ENCODE data around the gene NHLRC1. TPM values are rescaled to one million over a fixed set of nuclear protein-coding genes. Genes with fewer than 3 reads are reported as not detected.

Gene NHLRC1
- polyA plus RNA-seq, 1 donor from 2014 or later: 0.32 TPM

- no peak overlapping the region for H3K9ac ChIP-seq (ENCODE audit: low read length)
- H2AFZ ChIP-seq (ENCODE audit: low read depth, low read length): no peak overlapping the region
- no peaks in the 10 kb centered on the region for H4K20me1 ChIP-seq (ENCODE audit: insufficient read depth)
- H3F3A ChIP-seq (ENCODE audit: insufficient read depth, low read length, poor library complexity, severe bottlenecking): no peaks in the 10 kb centered on the region
- no peak overlapping the region for H3K4me3 ChIP-seq (ENCODE audit: low read length)
- H3K9me2 ChIP-seq (ENCODE audit: insufficient read depth, low read length): no peaks in the 10 kb centered on the region
- H3K27ac ChIP-seq (ENCODE audit: low read length): no peak overlapping the region
- no peaks in the 10 kb centered on the region for H3K27me3 ChIP-seq (ENCODE audit: insufficient read depth, low read depth, low read length)
- TF ChIP-seq POLR2AphosphoS5 (IDR thresholded peaks at IDR 0.05) (no peak), MXI1 (conservative IDR thresholded peaks at IDR 0.05; ENCODE audit: poor library complexity, severe bottlenecking) (no peak), REST (IDR thresholded peaks at IDR 0.05; ENCODE audit: borderline replicate concordance) (no peak), EP300 (conservative IDR thresholded peaks at IDR 0.05; ENCODE audit: poor library complexity, severe bottlenecking) (no peak), SMC3 (conservative IDR thresholded peaks at IDR 0.05; ENCODE audit: poor library complexity) (no peak), RAD21 (conservative IDR thresholded peaks at IDR 0.05) (no peak), CTCF (IDR thresholded peaks at IDR 0.05; ENCODE audit: poor library complexity, severe bottlenecking) (no peak), EZH2 (IDR thresholded peaks at IDR 0.05; ENCODE audit: borderline replicate concordance, insufficient read depth, low read length, poor library complexity, severe bottlenecking) (no peak), TAF1 (IDR thresholded peaks at IDR 0.05; ENCODE audit: low read depth) (no peak)
- no peaks in the 10 kb centered on the region for H3K36me3 ChIP-seq (ENCODE audit: insufficient read depth, low read length)
- H3K9me3 ChIP-seq (ENCODE audit: low read length): no peaks in the 10 kb centered on the region
- H3K79me2 ChIP-seq (replicated peaks; ENCODE audit: insufficient read depth, low read length): no peaks in the 10 kb centered on the region
- H3K4me2 ChIP-seq (ENCODE audit: low read length): no peak overlapping the region
Measured at GRCh38 chr6:18135171-18135570, 12.7 kb upstream of the NHLRC1 start.

GRCh38 chr6:18132346-18132745 is 9.9 kb upstream of the NHLRC1 start:
- H3K9ac ChIP-seq (ENCODE audit: low read length): no peak overlapping the region
- H2AFZ ChIP-seq (ENCODE audit: low read depth, low read length): no peak overlapping the region
- H3K9me2 ChIP-seq (ENCODE audit: insufficient read depth, low read length): no peaks in the 10 kb centered on the region
- H3K36me3 ChIP-seq (ENCODE audit: insufficient read depth, low read length): no peaks in the 10 kb centered on the region
- H3K4me3 ChIP-seq (ENCODE audit: low read length): no peak overlapping the region
- H4K20me1 ChIP-seq (ENCODE audit: insufficient read depth): no peaks in the 10 kb centered on the region
- H3F3A ChIP-seq (ENCODE audit: insufficient read depth, low read length, poor library complexity, severe bottlenecking): no peaks in the 10 kb centered on the region
- no peak overlapping the region for H3K4me2 ChIP-seq (ENCODE audit: low read length)
- H3K27ac ChIP-seq (ENCODE audit: low read length): no peak overlapping the region
- no peaks in the 10 kb centered on the region for H3K27me3 ChIP-seq (ENCODE audit: insufficient read depth, low read depth, low read length)
- H3K79me2 ChIP-seq (replicated peaks; ENCODE audit: insufficient read depth, low read length): no peaks in the 10 kb centered on the region
- no peak for TF ChIP-seq POLR2AphosphoS5 (IDR thresholded peaks at IDR 0.05)
- H3K9me3 ChIP-seq (ENCODE audit: low read length): no peaks in the 10 kb centered on the region

- H3K36me3 ChIP-seq (ENCODE audit: insufficient read depth, low read length): no peaks in the 10 kb centered on the region
- H2AFZ ChIP-seq (ENCODE audit: low read depth, low read length): no peak overlapping the region
- H3K4me2 ChIP-seq (ENCODE audit: low read length): no peak overlapping the region
Measured at GRCh38 chr6:18126121-18126520, 3.6 kb upstream of the NHLRC1 start.

More at GRCh38 chr6:18126121-18126520, 3.6 kb upstream of the NHLRC1 start:
- H3K9me3 ChIP-seq (ENCODE audit: low read length): no peaks in the 10 kb centered on the region
- H3K27ac ChIP-seq (ENCODE audit: low read length): no peak overlapping the region
- H3K79me2 ChIP-seq (replicated peaks; ENCODE audit: insufficient read depth, low read length): no peaks in the 10 kb centered on the region
- no peak for TF ChIP-seq TAF1 (IDR thresholded peaks at IDR 0.05; ENCODE audit: low read depth)
- TF ChIP-seq RAD21 (conservative IDR thresholded peaks at IDR 0.05): no peak
- no peak for TF ChIP-seq CTCF (IDR thresholded peaks at IDR 0.05; ENCODE audit: poor library complexity, severe bottlenecking)
- no peak for TF ChIP-seq SMC3 (conservative IDR thresholded peaks at IDR 0.05; ENCODE audit: poor library complexity)
- no peak for TF ChIP-seq EZH2 (IDR thresholded peaks at IDR 0.05; ENCODE audit: borderline replicate concordance, insufficient read depth, low read length, poor library complexity, severe bottlenecking)
- TF ChIP-seq MXI1 (conservative IDR thresholded peaks at IDR 0.05; ENCODE audit: poor library complexity, severe bottlenecking): no peak
- no peak for TF ChIP-seq REST (IDR thresholded peaks at IDR 0.05; ENCODE audit: borderline replicate concordance)
- no peak for TF ChIP-seq POLR2AphosphoS5 (IDR thresholded peaks at IDR 0.05)
- TF ChIP-seq EP300 (conservative IDR thresholded peaks at IDR 0.05; ENCODE audit: poor library complexity, severe bottlenecking): no peak
- H3K27me3 ChIP-seq (ENCODE audit: insufficient read depth, low read depth, low read length): no peaks in the 10 kb centered on the region
- H3F3A ChIP-seq (ENCODE audit: insufficient read depth, low read length, poor library complexity, severe bottlenecking): no peaks in the 10 kb centered on the region
- H3K9me2 ChIP-seq (ENCODE audit: insufficient read depth, low read length): no peaks in the 10 kb centered on the region
- H3K4me3 ChIP-seq (ENCODE audit: low read length): no peak overlapping the region
- no peaks in the 10 kb centered on the region for H4K20me1 ChIP-seq (ENCODE audit: insufficient read depth)
- H3K9ac ChIP-seq (ENCODE audit: low read length): no peak overlapping the region

Measured in neural cell (in vitro differentiated cells).